ENCODE data around the gene ENDOG.
"Not testable (repeated sequence)": the region's sequence is repeated elsewhere in the genome, so short reads cannot be mapped to it uniquely, and the experiment has no call there.

The ENDOG gene

DNA sequence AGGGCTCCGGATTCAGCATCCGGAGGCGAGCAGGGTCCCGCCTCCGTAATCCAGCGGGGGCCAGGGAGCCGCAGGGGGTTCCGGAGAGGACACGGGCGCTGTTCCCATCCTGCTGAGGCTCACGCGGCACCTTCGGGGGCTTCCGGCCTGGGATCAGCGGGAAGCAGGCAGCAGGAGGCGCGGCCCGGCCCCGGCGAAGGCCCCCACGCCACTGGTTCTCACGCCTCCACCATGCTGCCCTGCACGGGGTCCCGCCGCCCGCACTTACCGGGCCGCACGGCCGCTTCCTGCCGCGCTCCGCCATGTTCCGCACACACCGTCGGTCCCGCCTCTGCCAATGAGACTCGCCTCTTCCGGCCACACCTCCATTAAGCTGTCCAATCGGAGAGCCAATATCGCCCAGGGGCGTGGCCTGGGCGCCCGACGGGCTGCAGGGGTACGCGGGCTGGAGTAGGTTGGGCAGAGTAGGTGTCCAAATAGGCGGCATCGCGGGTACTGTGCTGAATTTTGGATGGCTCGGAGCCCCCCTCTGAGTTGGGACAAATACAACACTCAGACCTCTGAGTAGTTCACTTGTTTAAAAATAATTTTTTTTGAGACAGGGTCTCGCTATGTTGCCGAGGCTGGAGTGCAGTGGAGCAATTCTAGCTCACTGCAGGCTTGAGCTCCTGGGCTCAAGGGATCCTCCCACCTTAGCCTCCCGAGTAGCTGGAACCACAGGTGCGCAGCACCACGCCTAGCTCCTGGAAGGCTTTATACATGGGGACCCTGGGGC lies 11.4 kb downstream of the ENDOG start, which contains the start of gene SPOUT1:
TSS of gene SPOUT1 (minus strand) at position 318 of the 775 bp plus-strand sequence. CDS start at position 304, 14 bp downstream.
- DNase-seq, result peak; percentile 91

DNA sequence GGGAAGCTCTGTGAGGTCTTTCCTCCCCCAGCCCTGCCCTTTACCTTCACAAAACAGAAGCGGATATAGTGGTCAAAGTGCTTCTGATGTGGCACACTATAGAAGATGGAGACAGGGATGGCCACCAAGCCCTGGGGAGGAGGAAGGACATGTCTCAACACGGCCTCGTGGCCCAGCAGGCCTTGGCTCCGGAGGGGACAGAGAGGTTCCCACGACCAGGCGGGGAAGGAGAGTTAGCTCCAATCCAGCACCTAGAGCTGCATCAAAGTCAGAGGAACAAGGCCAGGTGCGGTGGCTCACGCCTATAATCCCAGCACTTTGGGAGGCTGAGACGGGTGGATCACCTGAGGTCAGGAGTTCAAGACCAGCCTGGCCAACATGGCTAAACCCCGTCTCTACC lies 15.4 kb downstream of the ENDOG start:
- DNase-seq, result no peak

DNA sequence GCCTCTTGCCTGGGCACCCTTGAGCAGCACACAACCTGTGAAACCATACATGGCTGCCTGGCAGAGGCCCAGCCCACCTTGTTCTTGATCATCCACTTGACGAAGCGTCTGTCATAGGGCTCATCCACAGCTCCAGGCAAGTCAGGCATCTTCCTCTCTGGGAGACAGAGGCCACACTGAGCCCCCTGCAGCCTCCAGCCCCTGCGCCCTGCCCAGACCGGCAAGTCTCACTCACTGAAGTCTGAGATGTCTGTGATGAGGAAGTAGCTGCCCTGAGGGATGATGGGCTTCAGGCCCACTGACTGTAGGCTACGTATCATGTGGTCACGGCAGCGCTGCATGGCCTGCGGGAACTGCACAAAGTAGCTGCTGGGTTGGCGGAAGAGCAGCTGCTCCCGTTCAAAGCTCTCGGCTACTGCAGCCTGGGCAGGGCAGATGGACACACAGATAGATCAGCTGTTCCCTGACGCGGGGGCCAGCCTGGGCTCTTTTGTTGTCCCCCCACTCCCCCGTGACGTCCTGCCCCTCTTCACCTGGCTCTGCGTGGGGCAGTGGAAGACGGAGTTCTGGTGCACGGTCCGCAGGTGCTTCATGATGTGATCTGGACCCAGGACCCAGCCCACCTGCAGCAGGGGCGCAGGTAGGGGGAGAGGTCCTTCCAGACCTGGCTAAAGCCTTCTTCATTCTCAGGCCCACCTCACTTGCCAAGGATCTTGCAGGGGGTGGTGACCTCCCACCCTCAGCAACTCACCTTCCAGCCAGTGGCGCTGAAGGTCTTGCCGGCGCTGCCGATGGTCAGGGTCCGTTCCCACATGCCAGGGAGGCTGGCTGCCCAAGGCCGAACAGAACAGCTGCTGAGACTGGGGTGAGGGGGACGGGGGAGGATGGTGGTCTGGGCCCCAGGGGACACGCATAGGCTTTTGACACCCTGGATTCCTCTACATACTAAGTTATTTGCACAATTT lies 17.2 kb downstream of the ENDOG start:
- DNase-seq, result no peak

DNA sequence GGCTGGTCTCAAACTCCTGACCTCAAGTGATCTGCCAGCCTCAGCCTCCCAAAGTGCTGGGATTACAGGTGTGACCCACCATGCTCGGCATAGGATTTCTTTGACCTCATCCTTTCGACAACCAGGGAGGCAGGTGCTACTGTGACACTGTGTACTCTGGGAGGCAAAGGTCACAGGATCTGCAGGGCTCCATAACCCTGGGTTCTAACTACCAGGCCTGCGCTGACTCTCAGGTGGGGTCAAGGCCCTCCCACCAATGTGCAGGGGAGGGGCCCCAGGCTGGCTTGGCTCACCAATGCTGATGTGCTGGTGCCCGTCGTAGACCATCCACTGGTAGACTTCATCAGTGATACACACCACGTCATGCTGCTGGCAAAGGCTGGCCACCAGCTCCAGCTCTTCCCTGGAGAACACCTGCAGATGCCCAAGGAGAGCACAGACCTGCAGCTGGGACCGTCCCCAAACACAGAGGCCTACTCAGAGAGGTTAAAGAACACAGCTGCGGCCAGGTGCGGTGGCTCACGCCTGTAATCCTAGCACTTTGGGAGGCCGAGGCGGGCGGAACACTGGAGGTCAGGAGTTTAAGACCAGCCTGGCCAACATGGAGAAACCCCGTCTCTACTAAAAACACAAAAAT lies 18.3 kb downstream of the ENDOG start:
- DNase-seq, result no peak

DNA sequence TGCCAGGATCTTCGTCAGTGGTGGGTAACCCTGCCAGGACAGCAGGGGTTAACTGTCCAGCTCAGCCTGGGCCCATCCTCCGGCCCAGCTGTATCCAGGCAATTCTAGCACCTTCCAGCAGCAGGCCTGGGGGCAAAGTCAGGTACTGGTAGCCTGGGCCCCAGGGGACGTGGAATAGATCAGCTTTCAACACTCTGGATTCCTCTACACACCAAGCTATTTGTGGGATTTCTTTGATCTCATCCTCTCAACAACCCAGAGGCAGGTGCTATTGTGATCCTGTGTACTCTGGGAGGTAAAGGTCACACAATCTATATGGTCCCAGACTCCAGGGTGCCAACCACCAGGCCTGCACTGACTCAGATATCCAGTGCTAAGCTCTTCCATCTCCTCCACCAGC lies 20.0 kb downstream of the ENDOG start:
- no peak for DNase-seq

DNA sequence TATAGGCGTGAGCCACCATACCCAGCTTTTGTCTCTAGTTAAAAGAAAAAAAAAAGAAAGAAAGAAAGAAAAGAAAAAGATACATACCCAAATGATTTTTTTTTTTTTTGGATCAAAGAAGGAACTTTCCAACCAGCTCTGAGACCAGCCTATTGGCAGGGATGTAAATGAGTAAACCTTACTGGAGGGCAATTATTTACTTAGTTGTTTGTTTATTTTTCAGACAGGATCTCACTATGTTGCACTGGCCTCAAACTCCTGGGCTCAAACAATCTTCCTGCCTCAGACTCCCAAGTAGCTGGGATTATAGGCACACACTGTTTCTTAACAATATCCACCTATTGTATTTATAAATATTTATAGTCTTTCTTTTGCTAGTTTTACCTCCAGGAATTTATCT lies 22.2 kb downstream of the ENDOG start:
- no peak for DNase-seq

DNA sequence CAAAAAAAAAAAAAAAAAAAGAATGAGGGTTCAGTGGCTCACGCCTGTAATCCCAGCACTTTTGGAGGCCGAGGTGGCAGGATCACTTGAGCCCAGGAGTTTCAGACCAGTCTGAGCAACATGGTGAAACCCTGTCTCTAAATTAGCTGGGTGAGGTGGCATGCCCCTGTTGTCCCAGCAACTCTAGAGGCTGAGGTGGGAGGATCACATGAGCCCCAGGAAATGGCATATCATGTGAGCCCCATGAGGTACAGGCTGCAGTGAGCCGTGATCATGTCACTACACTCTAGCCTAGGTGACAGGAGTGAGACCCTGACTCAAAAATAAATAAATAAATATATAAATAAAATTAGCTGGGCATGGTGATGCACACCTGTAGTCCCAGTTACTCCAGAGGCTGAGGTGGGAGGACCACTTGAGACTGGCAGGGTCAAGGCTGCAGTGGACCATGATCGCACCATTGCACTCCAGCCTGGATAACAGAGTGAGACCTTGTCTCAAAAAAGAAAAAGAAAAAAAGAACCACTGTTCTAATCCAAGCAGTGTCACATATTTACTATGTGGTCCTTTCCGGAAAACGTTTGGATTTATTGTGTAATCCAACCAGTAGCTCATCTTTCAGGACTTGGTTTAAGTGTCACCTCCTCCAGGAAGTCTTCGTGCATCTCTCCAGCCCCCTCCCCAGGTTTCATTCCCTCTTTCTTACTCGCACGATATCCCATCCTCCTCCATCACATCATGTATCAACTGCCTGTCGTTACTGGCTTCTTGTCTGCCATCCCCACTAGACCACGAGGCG lies 23.6 kb downstream of the ENDOG start:
- DNase-seq, result no peak

DNA sequence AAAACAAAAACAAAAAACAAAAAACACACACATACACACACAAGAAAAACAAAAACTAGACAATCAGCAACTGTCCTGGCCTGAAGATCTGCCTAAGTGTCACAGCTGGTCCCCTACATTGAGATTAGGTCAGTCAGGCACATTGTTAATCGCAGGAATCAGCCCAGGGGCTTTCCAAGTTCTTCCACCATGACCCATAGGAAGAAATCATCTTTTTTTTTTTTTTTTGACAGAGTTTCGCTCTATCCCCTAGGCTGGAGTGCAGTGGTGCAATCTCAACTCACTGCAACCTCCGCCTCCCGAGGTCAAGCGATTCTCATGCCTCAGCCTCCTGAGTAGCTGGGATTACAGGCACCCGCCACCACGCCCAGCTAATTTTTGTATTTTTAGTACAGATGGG lies 24.9 kb downstream of the ENDOG start:
- DNase-seq, result not testable (repeated sequence)

DNA sequence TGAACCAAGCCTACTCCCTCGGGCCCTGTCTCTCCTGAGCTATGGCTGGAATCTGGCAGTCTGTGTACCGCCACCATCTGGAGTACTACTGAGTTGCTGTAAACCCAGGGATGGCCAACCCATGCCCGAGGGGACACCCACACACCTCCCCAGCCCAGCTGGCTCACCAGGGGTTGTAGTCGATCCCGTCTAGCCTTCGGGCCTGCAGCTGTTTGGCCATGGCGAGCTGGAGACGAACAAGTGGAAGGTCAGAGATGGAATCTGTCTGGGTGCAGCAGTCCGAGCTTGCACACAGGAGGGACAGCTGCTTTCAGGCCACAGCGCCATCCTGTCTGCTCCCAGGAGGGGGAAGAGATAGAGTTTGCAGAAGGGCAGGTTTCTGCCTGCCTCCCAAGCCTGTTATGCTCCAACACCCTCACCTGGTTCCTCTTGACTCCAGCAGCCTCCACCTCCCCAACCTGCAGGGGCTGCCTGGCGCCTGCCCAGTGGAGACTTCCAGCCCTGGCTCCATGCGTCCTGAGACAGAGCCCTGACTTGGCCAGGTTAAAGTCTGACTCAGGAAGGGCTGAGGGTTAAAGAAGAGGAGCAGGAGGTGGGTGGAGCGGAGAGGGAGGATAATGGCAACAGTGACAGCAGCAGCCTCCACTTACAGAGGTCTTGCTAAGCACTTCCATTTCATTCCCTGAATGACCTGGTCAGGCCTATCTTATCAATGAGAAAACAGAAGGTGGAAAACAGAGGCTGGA lies 27.1 kb downstream of the ENDOG start:
- DNase-seq, result no peak

DNA sequence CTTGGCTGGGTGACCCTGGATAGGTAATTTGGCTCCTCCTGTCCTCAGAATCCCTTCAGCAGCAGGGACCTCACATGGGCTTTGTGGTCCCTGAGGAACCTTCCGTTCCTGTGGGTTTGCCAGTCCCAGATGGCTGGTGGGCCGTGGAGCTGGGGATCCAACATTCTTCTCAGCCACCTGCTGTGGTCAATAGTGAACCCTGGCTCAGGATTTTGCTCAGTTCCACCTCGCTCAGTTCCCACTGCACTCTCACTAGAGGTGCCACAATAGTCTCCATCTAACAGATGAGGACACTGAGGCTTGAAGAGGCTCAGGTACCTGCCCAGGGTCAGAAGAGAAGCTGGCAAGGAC lies 28.4 kb downstream of the ENDOG start:
- DNase-seq, result no peak

DNA sequence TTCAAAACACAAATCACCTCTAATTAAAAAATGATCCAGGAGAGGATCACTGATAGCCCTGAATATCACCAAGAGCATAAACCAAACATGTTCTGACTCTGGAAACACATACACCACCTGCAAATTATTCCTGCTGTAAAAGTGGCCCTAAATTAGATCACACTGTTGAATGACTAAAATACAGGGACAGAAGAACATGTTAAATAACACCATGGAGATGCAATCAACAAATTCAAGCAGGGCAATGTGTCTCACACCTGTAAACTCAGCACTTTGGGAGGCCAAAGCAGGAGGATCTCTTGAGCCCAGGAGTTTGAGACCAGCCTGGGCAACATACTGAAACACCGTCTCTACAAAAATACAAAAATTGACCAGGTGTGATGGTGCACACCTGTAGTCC lies 29.5 kb downstream of the ENDOG start:
- no peak for DNase-seq

DNA sequence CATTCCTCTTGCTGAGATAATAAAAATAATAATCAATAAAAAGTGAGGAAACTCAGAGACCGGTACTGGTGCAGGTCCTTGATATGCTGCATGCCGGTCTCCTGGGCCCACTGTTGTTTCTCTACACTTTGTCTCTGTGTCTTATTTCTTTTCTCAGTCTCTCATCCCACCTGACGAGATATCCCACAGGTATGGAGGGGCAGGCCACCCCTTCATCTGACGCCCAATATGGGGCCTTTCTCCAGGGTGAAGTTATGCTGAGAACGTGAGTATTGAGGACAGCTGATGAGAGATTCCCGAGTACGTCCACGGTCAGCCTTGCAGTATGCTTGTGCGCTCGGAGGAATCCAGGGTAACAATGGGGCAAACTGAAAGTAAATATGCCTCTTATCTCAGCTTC lies 32.7 kb downstream of the ENDOG start:
- not testable (repeated sequence) for DNase-seq

DNA sequence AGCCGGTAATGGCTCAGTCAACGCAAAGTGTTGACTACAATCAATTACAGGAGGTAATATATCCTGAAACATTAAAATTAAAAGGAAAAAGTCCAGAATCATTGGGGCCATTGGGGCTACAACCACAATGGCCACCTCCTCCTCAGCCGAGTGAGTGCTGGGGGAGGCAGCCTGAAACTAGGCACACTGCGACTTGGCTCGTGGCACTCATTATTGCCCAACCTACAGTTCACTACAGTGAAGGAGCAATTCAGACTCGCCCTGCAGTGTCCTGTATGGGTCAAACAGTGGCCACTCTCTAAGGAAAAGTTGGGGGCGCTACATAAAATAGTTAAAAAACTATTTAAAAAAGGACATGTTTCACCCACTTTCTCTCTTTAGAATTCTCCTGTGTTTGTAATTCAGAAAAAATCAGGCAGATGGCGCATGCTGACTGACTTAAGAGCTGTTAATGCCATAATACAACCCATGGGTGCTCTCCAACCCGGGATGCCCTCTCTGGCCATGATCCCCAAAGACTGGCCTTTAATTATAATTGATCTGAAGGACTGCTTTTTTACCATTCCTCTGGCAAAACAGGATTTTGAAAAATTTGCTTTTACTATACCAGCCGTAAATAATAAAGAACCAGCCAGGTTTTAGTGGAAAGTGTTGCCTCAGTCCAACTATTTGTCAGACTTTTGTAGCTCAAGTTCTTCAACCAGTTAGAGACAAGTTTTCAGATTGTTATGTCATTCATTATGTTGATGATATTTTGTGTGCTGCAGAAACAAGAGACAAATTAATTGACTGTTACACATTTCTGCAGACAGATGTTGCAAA lies 33.7 kb downstream of the ENDOG start:
- not testable (repeated sequence) for DNase-seq

DNA sequence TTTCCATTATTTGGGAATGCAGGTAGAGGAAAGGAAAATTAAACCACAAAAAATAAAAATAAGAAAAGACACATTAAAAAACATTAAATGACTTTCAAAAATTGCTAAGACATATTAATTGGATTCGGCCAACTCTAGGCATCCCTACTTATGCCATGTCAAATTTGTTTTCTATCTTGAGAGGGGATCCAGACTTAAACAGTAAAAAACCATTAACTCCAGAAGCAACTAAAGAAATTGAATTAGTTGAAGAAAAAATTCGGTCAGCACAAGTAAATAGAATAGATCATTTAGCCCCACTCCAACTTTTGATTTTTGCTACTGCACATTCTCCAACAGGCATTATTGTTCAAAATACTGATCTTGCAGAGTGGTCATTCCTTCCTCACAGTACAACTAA lies 34.3 kb downstream of the ENDOG start:
- not testable (repeated sequence) for DNase-seq

DNA sequence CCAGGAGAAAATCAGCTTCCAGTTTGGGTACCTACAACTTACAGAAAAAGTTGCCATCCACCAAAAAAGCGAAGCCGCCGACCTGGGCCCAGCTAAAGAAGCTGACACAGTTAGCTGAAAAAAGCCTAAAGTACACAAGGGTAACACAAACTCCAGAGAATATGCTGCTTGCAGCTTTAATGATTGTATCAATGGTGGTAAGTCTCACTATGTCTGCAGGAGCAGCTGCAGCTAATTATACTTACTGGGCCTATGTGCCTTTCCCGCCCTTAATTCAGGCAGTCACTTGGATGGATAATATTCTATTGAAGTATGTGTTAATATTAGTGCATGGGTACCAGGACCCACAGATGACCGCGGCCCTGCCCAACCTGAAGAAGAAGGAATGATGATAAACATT lies 36.2 kb downstream of the ENDOG start:
- not testable (repeated sequence) for DNase-seq

DNA sequence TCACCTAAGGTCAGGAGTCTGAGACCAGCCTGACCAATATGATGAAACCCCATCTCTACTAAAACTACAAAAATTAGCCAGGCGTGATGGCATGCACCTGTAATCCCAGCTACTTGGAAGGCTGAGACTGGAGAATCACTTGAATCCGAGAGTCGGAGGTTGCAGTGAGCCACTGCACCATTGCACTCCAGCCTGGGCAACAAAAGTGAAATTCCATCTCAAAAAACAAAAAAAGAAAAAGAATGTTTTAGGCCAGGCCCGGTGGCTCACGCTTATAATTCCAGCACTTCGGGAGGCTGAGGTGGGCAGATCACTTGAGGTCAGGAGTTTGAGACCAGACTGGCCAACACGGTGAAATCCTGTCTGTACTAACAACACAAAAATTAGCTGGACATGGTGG lies 40.2 kb downstream of the ENDOG start:
- not testable (repeated sequence) for DNase-seq

DNA sequence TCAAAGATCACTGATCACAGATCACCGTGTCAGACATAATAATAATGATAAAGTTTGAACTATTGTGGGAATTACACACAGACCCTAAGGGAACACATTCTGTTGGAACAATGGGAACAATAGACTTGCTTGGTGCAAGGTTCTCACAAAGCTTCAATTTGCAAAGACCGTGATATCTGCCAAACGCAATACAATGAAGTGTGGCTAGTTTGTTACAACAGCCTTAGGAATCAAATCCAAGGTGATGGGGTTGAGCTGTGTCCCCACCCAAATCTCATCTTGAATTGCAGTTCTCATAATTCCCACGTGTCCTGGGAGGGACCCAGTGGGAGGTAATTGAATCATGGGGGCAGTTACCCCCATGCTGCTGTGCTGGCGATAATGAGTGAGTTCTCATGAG lies 42.6 kb downstream of the ENDOG start:
- DNase-seq, result no peak

DNA sequence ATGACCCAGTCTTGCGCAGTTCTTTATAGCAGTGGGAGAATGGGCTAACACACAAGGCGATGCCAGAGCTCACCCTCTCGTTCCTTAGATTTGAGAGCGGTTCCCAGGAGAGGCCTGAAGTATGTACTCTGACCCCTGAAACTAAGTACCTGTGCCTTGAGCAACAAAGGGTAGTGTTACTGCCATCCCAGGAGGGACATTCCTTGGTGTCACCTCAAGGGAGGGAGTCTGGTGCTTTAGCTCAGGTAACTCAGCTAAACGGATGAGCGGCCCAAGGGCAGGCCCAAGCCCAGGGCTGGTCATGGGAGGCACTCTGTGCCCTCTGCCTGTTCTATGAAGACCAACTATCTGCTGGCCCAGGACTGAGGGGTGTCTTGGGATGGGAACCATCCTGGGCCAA lies 43.2 kb downstream of the ENDOG start:
- DNase-seq, result no peak

DNA sequence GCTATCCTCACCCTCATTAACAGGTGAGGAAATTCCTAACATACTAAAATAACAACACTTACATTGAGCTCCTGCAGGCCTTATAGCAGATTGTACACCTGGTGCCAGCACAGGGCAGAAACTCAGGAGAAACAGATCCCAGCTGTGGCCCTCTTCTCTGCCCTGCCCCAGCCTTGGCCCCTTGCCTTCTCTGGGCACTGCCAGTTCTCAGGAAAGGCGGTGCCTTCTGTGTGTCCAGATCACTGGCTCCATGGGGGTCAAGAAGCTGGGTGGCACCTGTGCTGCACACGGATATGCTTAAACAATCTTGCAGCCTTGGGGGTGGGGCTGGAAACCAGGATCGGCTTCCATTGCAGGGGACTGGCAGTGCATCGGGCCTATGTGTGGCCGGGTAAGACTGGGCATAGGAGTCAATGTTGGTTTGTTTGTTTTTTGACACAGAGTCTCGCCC lies 44.1 kb downstream of the ENDOG start:
- DNase-seq, result no peak

DNA sequence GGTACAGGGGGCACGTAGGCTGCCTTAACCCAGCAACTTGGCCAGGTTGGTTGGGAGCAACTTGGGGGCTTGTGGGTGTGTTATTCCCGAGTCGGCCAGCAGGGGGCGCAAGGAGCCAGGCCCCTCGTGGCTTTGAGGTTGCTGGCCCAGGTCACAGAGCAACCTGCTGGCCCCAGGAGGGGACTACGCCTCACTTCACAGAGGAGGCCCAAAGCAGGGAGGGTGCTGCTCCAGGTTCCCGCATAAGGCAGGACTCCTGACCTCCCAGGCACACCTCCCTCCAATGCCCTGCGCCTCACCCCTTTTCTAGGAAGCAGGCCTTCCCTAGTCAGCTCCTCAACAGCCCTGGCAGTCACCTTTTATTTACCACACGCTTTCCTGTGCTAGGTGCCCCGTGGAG lies 45.3 kb downstream of the ENDOG start:
- DNase-seq, result peak; percentile 74

All from central memory CD4-positive, alpha-beta T cell (primary cell).